B cell (primary cell): ENCODE results near the gene SLC6A1. TPM values are rescaled to one million over a fixed set of nuclear protein-coding genes. Genes with fewer than 3 reads are reported as not detected.

Experiments
- ATAC-seq: fragments of 200-7000 bp; cut with Tn5 transposase; one replicate; pipeline ENCODE4 v1.10.0; 2021; ENCODE audit warnings: low read depth, mild to moderate bottlenecking, moderate number of reproducible peaks, moderate library complexity
- CTCF ChIA-PET: fragments of 350-600 bp; sonication (Branson Sonifier 250); formaldehyde crosslinking; loops from one replicate; lab custom pipeline; 2021; ENCODE audit warnings: antibody characterized with exemption, inconsistent platforms; lab: Charles Lee
- POLR2A ChIA-PET: fragments of 350-600 bp; sonication (Branson Sonifier 250); formaldehyde crosslinking; loops from one replicate; lab custom pipeline; 2021; ENCODE audit warnings: antibody characterized with exemption; lab: Charles Lee
- DNase-seq: peaks from one replicate; pipeline ENCODE4 v3.0.0; 2013
- H2AFZ ChIP-seq: 2 replicates; pipeline ENCODE4 v1.6.1; 2012; ENCODE audit warnings: mild to moderate bottlenecking, low read depth, low read length; ENCODE audit not compliant: insufficient read depth, poor library complexity, severe bottlenecking
- H3K27ac ChIP-seq, 2 donors: 1 replicate in 1 of 2; 2 replicates in 1 of 2; pipeline ENCODE4 v1.5.1; 2012 to 2013; ENCODE audit warnings: low read length in 2 of 2, mild to moderate bottlenecking in 2 of 2, moderate library complexity in 1 of 2
- H3K27me3 ChIP-seq, 4 experiments: fragments of 200-600 bp in 1 of 4; sonication (generic) in 1 of 4; replicated peaks in 1 of 4; 1 replicate in 2 of 4; 2 replicates in 2 of 4; pipeline versions ENCODE4 v1.6.1 to v1.7.0; 2013 to 2016; ENCODE audit warnings: low read length in 3 of 4, mild to moderate bottlenecking in 2 of 4, mixed read lengths in 1 of 4, moderate library complexity in 1 of 4; ENCODE audit not compliant: insufficient read depth in 4 of 4, control insufficient read depth in 3 of 4; ENCODE audit errors: control extremely low read depth in 1 of 4
- H3K36me3 ChIP-seq, 2 experiments: replicated peaks in 1 of 2; 1 replicate in 1 of 2; 2 replicates in 1 of 2; pipeline versions ENCODE4 v1.6.1 to v1.7.1; 2013; ENCODE audit warnings: low read length in 1 of 2; ENCODE audit not compliant: insufficient read depth in 2 of 2, control insufficient read depth in 1 of 2; ENCODE audit errors: control extremely low read depth in 1 of 2, extremely low read depth in 1 of 2
- H3K4me1 ChIP-seq, 2 donors: fragments of 200-600 bp in 1 of 2; sonication (generic) in 1 of 2; 1 replicate in 1 of 2; 2 replicates in 1 of 2; pipeline versions ENCODE4 v1.5.1 to v1.6.1; 2013 to 2017; ENCODE audit warnings: low read length in 2 of 2; ENCODE audit not compliant: control insufficient read depth in 2 of 2, insufficient read depth in 2 of 2
- H3K4me2 ChIP-seq: replicated peaks from 2 replicates; pipeline ENCODE3; 2012; ENCODE audit warnings: mild to moderate bottlenecking, low read depth, low read length; ENCODE audit not compliant: poor library complexity, severe bottlenecking
- H3K4me3 ChIP-seq, 5 experiments: fragments of 200-600 bp in 1 of 5; sonication (generic) in 1 of 5; 1 replicate in 3 of 5; 2 replicates in 2 of 5; pipeline versions ENCODE4 v1.5.1 to v1.7.0; 2011 to 2016; ENCODE audit warnings: low read length in 4 of 5, mild to moderate bottlenecking in 4 of 5, low read depth in 2 of 5, control low read depth in 1 of 5, moderate library complexity in 1 of 5; ENCODE audit not compliant: insufficient read depth in 1 of 5; ENCODE audit errors: control extremely low read depth in 1 of 5, extremely low read depth in 1 of 5
- H3K79me2 ChIP-seq: fragments of 200-600 bp; sonication (generic); one replicate; pipeline ENCODE4 v1.6.0; 2016; ENCODE audit warnings: low read length; ENCODE audit not compliant: control insufficient read depth, insufficient read depth
- H3K9ac ChIP-seq: fragments of 200-600 bp; sonication (generic); 2 replicates; pipeline ENCODE4 v1.6.1; 2017; ENCODE audit warnings: mild to moderate bottlenecking, low read length, moderate library complexity
- H3K9me3 ChIP-seq, 3 donors: one replicate each; pipeline versions ENCODE4 v1.6.1 to v1.7.1; 2013; ENCODE audit warnings: low read length in 2 of 3; ENCODE audit not compliant: control insufficient read depth in 2 of 3, insufficient read depth in 1 of 3; ENCODE audit errors: control extremely low read depth in 1 of 3
- H4K20me1 ChIP-seq: 2 replicates; pipeline ENCODE4 v1.6.0; 2012; ENCODE audit warnings: mild to moderate bottlenecking, low read length; ENCODE audit not compliant: insufficient read depth, control insufficient read depth, poor library complexity, severe bottlenecking
- H3K27ac Mint-ChIP-seq: one replicate; pipeline ENCODE4 v1.8.0; 2021; ENCODE audit warnings: mixed read lengths
- H3K27me3 Mint-ChIP-seq: one replicate; pipeline ENCODE4 v1.8.0; 2021; ENCODE audit warnings: mixed read lengths
- H3K4me1 Mint-ChIP-seq: one replicate; pipeline ENCODE4 v1.8.0; 2021; ENCODE audit warnings: mixed read lengths
- H3K4me3 Mint-ChIP-seq: one replicate; pipeline ENCODE4 v1.8.0; 2021; ENCODE audit warnings: mixed read lengths
- H3K9me3 Mint-ChIP-seq: one replicate; pipeline ENCODE4 v1.8.0; 2022; ENCODE audit warnings: mixed read lengths; ENCODE audit not compliant: insufficient read depth
- EZH2 ChIP-seq: IDR thresholded peaks from 2 replicates; pipeline ENCODE4 v1.6.1; 2012; ENCODE audit warnings: borderline replicate concordance, low read depth, mild to moderate bottlenecking, moderate library complexity, low read length; ENCODE audit not compliant: insufficient read depth, poor library complexity, severe bottlenecking
- WGBS: methylation state at CpG from one replicate; pipeline ENCODE4 v1.1.5; 2013; ENCODE audit warnings: missing lambda C conversion rate; ENCODE audit not compliant: insufficient coverage; 5-methylcytosine and 5-hydroxymethylcytosine counted together
- intact Hi-C: fragments of 100-400 bp; cut with micrococcal nuclease; formaldehyde crosslinking; loops from one replicate; pipeline ENCODE4 v1.10.0; 2022
- polyA plus RNA-seq: library from polyadenylated mRNA; depleted of rRNA; stranded (reverse); fragments of >200 nt; gene quantifications from 2 replicates; pipeline ENCODE4 v1.2.3, GENCODE V29; 2012
- total RNA-seq, 2 donors: library from RNA; stranded (reverse); fragments of 120-200 nt in 1 of 2; gene quantifications; 1 replicate in 1 of 2; 2 replicates in 1 of 2; pipeline versions ENCODE4 v1.2.3 to v1.2.4, GENCODE V29; 2013 to 2022
- TF ChIP-seq, protein P1 (sequence below): fragments of 200-600 bp; IDR thresholded peaks from one replicate; pipeline ENCODE4 v1.8.0; 2022; ENCODE audit warnings: antibody characterized with exemption, mild to moderate bottlenecking

The SLC6A1 gene
- total and polyA plus RNA-seq, 2 donors (not counting 1 experiment from before 2014, with no cell fraction given): not detected

DNA sequence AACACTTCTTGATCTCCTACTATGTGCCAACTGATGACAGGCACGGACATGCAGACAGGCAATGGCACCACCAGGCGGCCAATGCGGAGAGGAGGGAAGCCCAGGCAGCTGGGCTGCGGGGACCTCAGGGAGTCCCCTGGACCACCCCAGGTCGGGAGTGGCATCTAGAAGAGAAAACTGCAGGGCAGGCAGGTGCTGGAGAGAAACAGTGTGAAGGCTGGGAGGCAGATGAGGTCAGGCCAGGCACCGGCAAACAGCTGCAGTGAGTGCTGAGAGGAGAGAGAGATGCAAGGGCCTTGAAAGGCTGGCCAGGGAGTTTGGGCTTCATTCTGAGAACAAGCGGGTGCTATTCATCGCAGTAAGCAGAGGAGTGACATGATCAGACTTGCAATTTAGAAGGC is 29.1 kb downstream of the SLC6A1 start:
- Mint-ChIP-seq H3K27me3 (peaks cover 29% of the 10 kb centered on the region), H3K9me3 (peaks cover 3% of the 10 kb centered on the region), H3K4me1 (no peaks in the 10 kb centered on the region), H3K4me3 (no peak overlapping the region), H3K27ac (no peak overlapping the region)
- CTCF ChIA-PET: no interaction called here
- Histone ChIP-seq H3K79me2 (no peaks in the 10 kb centered on the region), H3K9ac (no peak overlapping the region), H3K27ac (no peak overlapping the region), H3K4me2 (no peak overlapping the region), H2AFZ (no peak overlapping the region), H3K36me3 (no peaks in the 10 kb centered on the region), H4K20me1 (no peaks in the 10 kb centered on the region), H3K27me3 (peaks cover 0 to 8% (median 0%) of the 10 kb centered on the region in 4 experiments), H3K4me3 (no peak overlapping the region), H3K9me3 (peaks cover 0 to 11% (median 0%) of the 10 kb centered on the region in 3 donors), H3K4me1 (no peaks in the 10 kb centered on the region)
- 84% methylated on average over 8 of the region's 8 CpGs for WGBS
- DNase-seq (no peak), ATAC-seq (no peak)
- POLR2A ChIA-PET: no interaction called here
- intact Hi-C loops: no loop called here
- no peak for TF ChIP-seq EZH2
- TF ChIP-seq, protein P1, sequence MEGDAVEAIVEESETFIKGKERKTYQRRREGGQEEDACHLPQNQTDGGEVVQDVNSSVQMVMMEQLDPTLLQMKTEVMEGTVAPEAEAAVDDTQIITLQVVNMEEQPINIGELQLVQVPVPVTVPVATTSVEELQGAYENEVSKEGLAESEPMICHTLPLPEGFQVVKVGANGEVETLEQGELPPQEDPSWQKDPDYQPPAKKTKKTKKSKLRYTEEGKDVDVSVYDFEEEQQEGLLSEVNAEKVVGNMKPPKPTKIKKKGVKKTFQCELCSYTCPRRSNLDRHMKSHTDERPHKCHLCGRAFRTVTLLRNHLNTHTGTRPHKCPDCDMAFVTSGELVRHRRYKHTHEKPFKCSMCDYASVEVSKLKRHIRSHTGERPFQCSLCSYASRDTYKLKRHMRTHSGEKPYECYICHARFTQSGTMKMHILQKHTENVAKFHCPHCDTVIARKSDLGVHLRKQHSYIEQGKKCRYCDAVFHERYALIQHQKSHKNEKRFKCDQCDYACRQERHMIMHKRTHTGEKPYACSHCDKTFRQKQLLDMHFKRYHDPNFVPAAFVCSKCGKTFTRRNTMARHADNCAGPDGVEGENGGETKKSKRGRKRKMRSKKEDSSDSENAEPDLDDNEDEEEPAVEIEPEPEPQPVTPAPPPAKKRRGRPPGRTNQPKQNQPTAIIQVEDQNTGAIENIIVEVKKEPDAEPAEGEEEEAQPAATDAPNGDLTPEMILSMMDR: no peak

DNA sequence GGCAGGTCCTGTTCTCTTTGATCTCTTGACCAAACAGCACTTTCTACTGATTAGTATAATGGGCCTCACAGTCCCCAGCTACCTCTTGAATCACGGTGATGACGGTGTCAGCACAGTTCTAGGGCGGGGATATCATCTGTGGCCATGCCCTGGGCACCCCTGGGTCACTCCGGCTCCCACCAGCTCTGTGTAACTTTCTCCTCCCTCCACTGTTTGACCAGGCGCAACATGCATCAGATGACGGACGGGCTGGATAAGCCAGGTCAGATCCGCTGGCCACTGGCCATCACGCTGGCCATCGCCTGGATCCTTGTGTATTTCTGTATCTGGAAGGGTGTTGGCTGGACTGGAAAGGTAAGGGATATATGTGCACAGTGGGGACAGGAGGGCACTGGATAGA is 29.6 kb downstream of the SLC6A1 start:
- Histone ChIP-seq H3K27ac (no peak overlapping the region), H3K4me3 (no peak overlapping the region), H4K20me1 (no peaks in the 10 kb centered on the region), H3K4me2 (no peak overlapping the region), H3K27me3 (peaks cover 0 to 8% (median 0%) of the 10 kb centered on the region in 4 experiments), H3K79me2 (no peaks in the 10 kb centered on the region), H2AFZ (no peak overlapping the region), H3K36me3 (no peaks in the 10 kb centered on the region), H3K4me1 (no peaks in the 10 kb centered on the region), H3K9ac (no peak overlapping the region), H3K9me3 (peaks cover 0 to 11% (median 0%) of the 10 kb centered on the region in 3 donors)
- DNase-seq: no peak
- ChIA-PET CTCF (no interaction called here), POLR2A (no interaction called here)
- intact Hi-C loops: no loop called here
- Mint-ChIP-seq H3K9me3 (peaks cover 3% of the 10 kb centered on the region), H3K4me3 (no peak overlapping the region), H3K4me1 (no peaks in the 10 kb centered on the region), H3K27me3 (peaks cover 33% of the 10 kb centered on the region), H3K27ac (no peak overlapping the region)
- TF ChIP-seq, protein P1: no peak
- no peak for TF ChIP-seq EZH2
- 94% methylated on average over 10 of the region's 10 CpGs for WGBS
- ATAC-seq: no peak
